ENCODE measurements around the gene HARS1. TPM values are rescaled to one million over a fixed set of nuclear protein-coding genes. Genes with fewer than 3 reads are reported as not detected.
"Not testable (repeated sequence)": the region's sequence is repeated elsewhere in the genome, so short reads cannot be mapped to it uniquely, and the experiment has no call there.

Gene HARS1, protein sequence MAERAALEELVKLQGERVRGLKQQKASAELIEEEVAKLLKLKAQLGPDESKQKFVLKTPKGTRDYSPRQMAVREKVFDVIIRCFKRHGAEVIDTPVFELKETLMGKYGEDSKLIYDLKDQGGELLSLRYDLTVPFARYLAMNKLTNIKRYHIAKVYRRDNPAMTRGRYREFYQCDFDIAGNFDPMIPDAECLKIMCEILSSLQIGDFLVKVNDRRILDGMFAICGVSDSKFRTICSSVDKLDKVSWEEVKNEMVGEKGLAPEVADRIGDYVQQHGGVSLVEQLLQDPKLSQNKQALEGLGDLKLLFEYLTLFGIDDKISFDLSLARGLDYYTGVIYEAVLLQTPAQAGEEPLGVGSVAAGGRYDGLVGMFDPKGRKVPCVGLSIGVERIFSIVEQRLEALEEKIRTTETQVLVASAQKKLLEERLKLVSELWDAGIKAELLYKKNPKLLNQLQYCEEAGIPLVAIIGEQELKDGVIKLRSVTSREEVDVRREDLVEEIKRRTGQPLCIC
- 57.0 TPM for total RNA-seq

DNA sequence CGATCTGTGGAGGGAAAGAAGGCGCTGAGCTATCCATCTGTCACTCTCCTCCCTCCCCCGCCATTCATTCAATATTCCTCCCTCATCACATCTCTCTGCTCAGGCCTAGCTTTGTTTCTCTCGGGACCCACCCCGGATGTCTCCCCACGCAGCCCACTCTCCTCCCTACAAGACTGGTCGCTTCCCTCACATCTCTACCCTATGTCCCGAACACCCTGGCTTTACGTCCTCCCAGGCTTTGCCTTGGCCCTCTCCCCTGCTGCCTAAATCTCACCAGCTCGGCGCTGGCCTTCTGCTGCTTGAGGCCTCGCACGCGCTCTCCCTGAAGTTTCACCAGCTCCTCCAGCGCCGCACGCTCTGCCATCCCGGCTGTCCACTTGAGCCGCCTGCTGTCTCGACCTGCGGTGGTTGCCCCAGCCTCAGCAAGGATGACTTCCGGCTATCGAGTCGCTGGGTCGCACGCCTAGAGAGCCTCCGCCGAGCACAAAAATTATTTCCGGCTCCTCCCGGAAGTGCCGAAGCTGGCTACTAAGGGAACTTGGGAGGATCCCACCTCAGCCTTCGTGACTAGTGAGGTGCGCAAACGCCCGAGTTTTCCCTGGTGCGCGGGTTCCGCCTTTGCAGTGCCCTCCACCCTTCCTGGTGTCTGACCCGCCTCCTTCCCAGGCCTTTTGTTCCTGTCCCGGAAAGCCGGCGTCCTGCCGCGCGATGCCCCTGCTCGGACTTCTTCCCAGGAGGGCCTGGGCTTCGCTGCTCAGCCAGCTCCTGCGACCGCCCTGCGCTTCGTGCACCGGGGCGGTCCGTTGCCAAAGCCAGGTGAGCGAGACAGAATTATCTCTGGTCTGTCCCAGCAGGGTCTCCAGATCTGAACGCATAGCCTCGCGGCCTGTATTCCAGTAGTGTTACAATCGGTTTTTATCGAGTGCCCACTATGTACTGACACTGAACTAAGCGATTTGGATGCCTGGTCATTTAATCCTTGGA is at the start of gene HARS1, which contains the start of gene HARS2:
HARS1 (minus strand) TSS at position 430 of the 984 bp plus-strand sequence; CDS start at position 364, 66 bp downstream.
HARS2 (plus strand) TSS at position 515 of the 984 bp plus-strand sequence; CDS start at position 709, 194 bp downstream.
- peak; percentile 92 for DNase-seq (ENCODE audit: low spot score)

- no peak for DNase-seq (ENCODE audit: low spot score)
Observed at GRCh38 chr5:140737486-140737885, 46.3 kb upstream of the HARS1 start.

DNA sequence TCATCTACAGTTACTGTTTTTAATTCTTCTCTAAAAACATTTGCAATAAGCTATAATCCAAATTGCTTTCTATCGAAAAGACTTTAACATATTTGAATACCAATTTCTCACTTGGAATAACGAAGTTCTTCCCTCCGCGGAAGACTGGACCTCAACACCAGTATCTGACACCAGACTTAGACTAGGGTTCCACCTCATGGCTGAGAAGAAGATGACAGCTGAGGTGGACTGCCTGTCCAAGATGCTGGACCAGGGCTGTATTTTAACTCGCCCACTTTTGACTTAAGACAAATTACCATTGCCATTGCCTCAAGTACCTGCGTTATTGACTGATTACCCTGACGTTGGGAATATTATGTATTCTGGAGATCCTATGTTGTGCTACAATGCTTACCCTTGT is 43.2 kb upstream of the HARS1 start:
- no peak for DNase-seq (ENCODE audit: low spot score)

DNA sequence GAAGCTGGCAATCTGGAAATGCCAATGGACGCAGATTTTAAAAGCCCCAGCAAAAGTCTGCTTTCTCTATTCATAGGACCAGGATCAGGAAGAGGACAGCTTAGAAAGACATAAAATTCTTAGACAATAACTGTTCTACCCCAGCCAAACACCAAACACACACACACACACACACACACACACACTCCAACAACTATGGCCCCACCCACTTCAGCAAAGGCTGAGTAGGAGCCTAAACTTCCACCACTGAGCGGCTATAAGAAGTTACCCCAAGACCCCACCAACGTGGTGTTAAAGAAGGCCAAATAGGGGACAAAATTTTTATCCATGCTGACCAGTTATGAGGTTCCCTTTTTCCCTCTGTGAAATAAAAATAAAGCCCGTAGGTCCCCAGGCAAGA is 41.9 kb upstream of the HARS1 start:
- no peak for DNase-seq (ENCODE audit: low spot score)

GRCh38 chr5:140725799-140726471 is 34.8 kb upstream of the HARS1 start:
- peak; percentile 51 for DNase-seq (ENCODE audit: low spot score)

- not testable (repeated sequence) for DNase-seq (ENCODE audit: low spot score)
Observed at GRCh38 chr5:140721395-140721794, 30.2 kb upstream of the HARS1 start.

- DNase-seq (ENCODE audit: low spot score): not testable (repeated sequence)
Observed at GRCh38 chr5:140720738-140721137, 29.6 kb upstream of the HARS1 start.

GRCh38 chr5:140718266-140718592 is 27.1 kb upstream of the HARS1 start:
- no peak for DNase-seq (ENCODE audit: low spot score)

- DNase-seq (ENCODE audit: low spot score): not testable (repeated sequence)
Observed at GRCh38 chr5:140716238-140716637, 25.1 kb upstream of the HARS1 start.

DNA sequence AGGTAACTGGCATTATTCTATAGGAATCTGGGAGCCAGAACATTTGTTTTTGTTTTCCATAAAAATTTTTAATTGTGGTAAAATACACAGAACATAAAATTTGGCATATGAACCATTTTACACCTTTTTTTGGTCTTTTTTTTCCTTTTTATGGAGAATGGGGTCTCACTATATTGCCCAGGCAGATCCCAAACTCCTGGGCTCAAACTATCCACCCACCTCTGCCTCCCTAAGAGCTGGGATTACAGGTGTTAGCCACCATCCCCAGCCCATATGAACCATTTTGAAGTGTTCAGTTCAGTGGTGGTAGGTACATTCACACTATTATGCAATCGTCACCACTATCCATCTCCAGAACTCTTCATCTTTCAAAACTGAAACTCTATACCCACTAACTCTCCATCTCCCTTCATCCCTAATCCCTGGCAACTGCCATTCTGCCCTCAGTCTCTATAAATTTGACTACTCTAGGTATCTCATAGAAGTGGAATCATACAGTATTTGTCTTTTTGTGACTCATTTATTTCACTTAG is 22.5 kb upstream of the HARS1 start:
- no peak for DNase-seq (ENCODE audit: low spot score)

- no peak for DNase-seq (ENCODE audit: low spot score)
Observed at GRCh38 chr5:140711794-140712193, 20.6 kb upstream of the HARS1 start.

- DNase-seq (ENCODE audit: low spot score): peak; percentile 95
Observed at GRCh38 chr5:140710899-140711552, 19.9 kb upstream of the HARS1 start.

- DNase-seq (ENCODE audit: low spot score): not testable (repeated sequence)
Observed at GRCh38 chr5:140708787-140709186, 17.6 kb upstream of the HARS1 start.

GRCh38 chr5:140707812-140708211 is 16.6 kb upstream of the HARS1 start:
- DNase-seq (ENCODE audit: low spot score): no peak

- DNase-seq (ENCODE audit: low spot score): peak; percentile 95
Observed at GRCh38 chr5:140700177-140701144, 9.3 kb upstream of the HARS1 start, which contains the start of gene ZMAT2. Gene ZMAT2 (plus strand): TSS chr5:140700447. CDS start chr5:140700461, 14 bp downstream.

DNA sequence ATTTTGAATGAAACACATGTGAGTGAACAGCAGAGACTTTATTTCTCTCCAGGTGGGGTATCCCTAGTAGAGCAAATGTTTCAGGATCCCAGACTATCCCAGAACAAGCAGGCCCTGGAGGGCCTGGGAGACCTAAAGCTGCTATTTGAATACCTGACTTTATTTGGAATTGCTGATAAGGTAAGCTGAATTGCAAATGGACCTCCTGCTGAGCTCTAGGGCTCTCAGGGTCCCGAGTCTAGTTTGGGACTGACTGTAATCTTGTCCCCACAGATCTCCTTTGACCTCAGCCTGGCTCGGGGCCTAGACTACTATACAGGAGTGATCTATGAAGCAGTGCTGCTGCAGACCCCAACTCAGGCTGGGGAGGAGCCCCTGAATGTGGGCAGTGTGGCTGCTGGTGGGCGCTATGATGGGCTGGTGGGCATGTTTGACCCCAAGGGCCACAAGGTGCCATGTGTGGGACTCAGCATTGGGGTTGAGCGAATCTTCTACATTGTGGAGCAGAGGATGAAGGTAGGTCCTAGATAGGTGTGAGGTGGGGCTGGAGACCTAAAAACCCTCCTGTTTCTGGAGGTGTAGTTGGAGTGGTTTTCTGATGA is 5.8 kb upstream of the HARS1 start:
- DNase-seq (ENCODE audit: low spot score): no peak

GRCh38 chr5:140694276-140694675 is 3.1 kb upstream of the HARS1 start:
- no peak for DNase-seq (ENCODE audit: low spot score)

- DNase-seq (ENCODE audit: low spot score): peak; percentile 30
Observed at GRCh38 chr5:140690376-140690932, 716 bp downstream of the HARS1 start.

DNA sequence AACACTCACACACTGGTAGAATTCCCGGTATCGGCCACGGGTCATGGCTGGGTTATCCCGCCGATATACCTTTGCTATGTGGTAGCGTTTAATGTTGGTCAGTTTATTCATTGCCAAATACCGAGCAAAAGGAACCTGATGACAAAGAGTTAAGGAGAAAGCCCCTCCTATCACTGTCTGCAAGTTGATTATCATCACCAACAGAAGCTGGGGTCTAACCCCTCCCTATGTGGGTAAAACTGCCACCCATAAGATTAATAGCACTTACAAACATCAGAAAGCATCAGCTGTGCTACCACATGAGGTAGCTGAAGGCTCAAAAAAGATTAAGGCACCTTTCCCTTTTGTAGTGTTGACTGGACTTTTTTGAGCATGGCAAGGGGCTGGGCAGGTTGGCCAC is 12.2 kb downstream of the HARS1 start:
- no peak for DNase-seq (ENCODE audit: low spot score)
